HepG2 (cell line): ENCODE measurements around the gene KIRREL3. TPM values are rescaled to one million over a fixed set of nuclear protein-coding genes. Genes with fewer than 3 reads are reported as not detected.

Experiments
- ATAC-seq: fragments of 200-7000 bp; cut with Tn5 transposase; 3 replicates; pipeline ENCODE4 v1.9.1; 2020; ENCODE audit warnings: mild to moderate bottlenecking, moderate library complexity
- BruUV-seq: library from RNA; stranded (reverse); fragments of 400-500 nt; replicated peaks from 2 replicates; lab custom pipeline; 2021; lab: Mats Ljungman, UMichigan
- CTCF ChIA-PET: fragments of 300-600 bp; formaldehyde crosslinking; extraction: SDS; loops from one replicate; lab custom pipeline; 2021; ENCODE audit warnings: low total read pairs, inconsistent platforms, low intra/inter-chr PET ratio; lab: Yijun Ruan, JAX
- POLR2A ChIA-PET: fragments of 350-600 bp; sonication (Branson Sonifier 250); formaldehyde crosslinking; loops from one replicate; lab custom pipeline; 2020; ENCODE audit warnings: antibody characterized with exemption, inconsistent platforms; lab: Yijun Ruan, JAX
- DNase-seq: peaks from one replicate; pipeline ENCODE4 v3.0.0-alpha.2; 2015; ENCODE audit warnings: low spot score
- FAIRE-seq: peaks from 3 replicates; lab custom pipeline; 2011; peaks lifted over from hg19 to GRCh38; lab: Jason Lieb, UNC
- H2AFZ ChIP-seq: one replicate; pipeline ENCODE4 v1.6.1; 2011; ENCODE audit warnings: low read length, inconsistent platforms
- H3K27ac ChIP-seq: fragments of 300-600 bp; 3 replicates; pipeline ENCODE4 v1.8.0; 2011; ENCODE audit warnings: mixed run types, mild to moderate bottlenecking, mixed read lengths, low read length, inconsistent platforms; ENCODE audit not compliant: insufficient read depth; ENCODE audit errors: extremely low read length
- H3K27me3 ChIP-seq, 2 experiments: fragments of 200-600 bp in 1 of 2; 2 replicates in 1 of 2; 3 replicates in 1 of 2; pipeline versions ENCODE4 v1.6.0 to v1.8.0; 2011; ENCODE audit warnings: low read length in 2 of 2, mild to moderate bottlenecking in 2 of 2, moderate library complexity in 2 of 2, inconsistent platforms in 1 of 2; ENCODE audit not compliant: insufficient read depth in 2 of 2, control insufficient read depth in 1 of 2
- H3K36me3 ChIP-seq, 2 experiments: fragments of 200-600 bp in 1 of 2; replicated peaks in 1 of 2; 2 replicates in 1 of 2; 3 replicates in 1 of 2; pipeline versions ENCODE4 v1.5.1 to v1.8.0; 2011; ENCODE audit warnings: low read length in 2 of 2, inconsistent platforms in 1 of 2; ENCODE audit not compliant: insufficient read depth in 2 of 2, control insufficient read depth in 1 of 2
- H3K4me1 ChIP-seq: 2 replicates; pipeline ENCODE4 v1.5.1; 2012; ENCODE audit warnings: low read length, inconsistent platforms; ENCODE audit not compliant: insufficient read depth
- H3K4me2 ChIP-seq: 2 replicates; pipeline ENCODE4 v1.6.0; 2011; ENCODE audit warnings: low read depth, low read length, inconsistent platforms
- H3K4me3 ChIP-seq, 3 experiments: fragments of 200-600 bp in 1 of 3; sonication (generic), shearing (Covaris generic) in 1 of 3; replicated peaks in 1 of 3; 2 replicates each; pipeline ENCODE4 v1.5.1; 2011 to 2016; ENCODE audit warnings: low read length in 3 of 3, inconsistent platforms in 2 of 3, low read depth in 2 of 3, mild to moderate bottlenecking in 2 of 3, control low read depth in 1 of 3, mixed read lengths in 1 of 3; ENCODE audit not compliant: insufficient read depth in 1 of 3
- H3K79me2 ChIP-seq: one replicate; pipeline ENCODE4 v1.6.1; 2011; ENCODE audit warnings: low read length, inconsistent platforms; ENCODE audit not compliant: insufficient read depth
- H3K9ac ChIP-seq: 2 replicates; pipeline ENCODE4 v1.6.0; 2011; ENCODE audit warnings: mild to moderate bottlenecking, low read depth, low read length, inconsistent platforms; ENCODE audit not compliant: insufficient read depth
- H3K9me3 ChIP-seq: 2 replicates; pipeline ENCODE4 v1.5.1; 2012; ENCODE audit warnings: mild to moderate bottlenecking, low read length
- H4K20me1 ChIP-seq: 2 replicates; pipeline ENCODE4 v1.6.0; 2011; ENCODE audit warnings: inconsistent platforms, mild to moderate bottlenecking, low read length, moderate library complexity; ENCODE audit not compliant: insufficient read depth
- WGBS: methylation state at CpG from one replicate; pipeline ENCODE4 v1.1.6; 2017; ENCODE audit warnings: low lambda C conversion rate; 5-methylcytosine and 5-hydroxymethylcytosine counted together
- in situ Hi-C: cut with HindIII; loops from 2 replicates; pipeline ENCODE4 v1.10.0; 2017; ENCODE audit warnings: low pct_unique_long_range_greater_than_20kb; ENCODE audit not compliant: extremely low pct_ligation_motif_present
- intact Hi-C: fragments of 100-400 bp; cut with micrococcal nuclease; formaldehyde crosslinking; loops from one replicate; pipeline ENCODE4 v1.10.0; 2022; ENCODE audit not compliant: unreplicated experiment
- polyA plus RNA-seq, 8 experiments: library from polyadenylated mRNA; depleted of rRNA in 3 of 8; stranded (reverse) in 7 of 8; unstranded in 1 of 8; fragments of >200 nt; fragmentation: Illumina TruSeq in 4 of 8; extraction: Trizol in 4 of 8; gene quantifications; 2 replicates each; pipeline versions ENCODE4 v1.2.1 to v1.2.3, GENCODE V29; 2011 to 2016; ENCODE audit warnings: low read depth in 4 of 8, missing spikeins in 1 of 8, mixed read lengths in 1 of 8; ENCODE audit not compliant: insufficient read depth in 1 of 8
- total RNA-seq, 5 experiments: library from RNA; depleted of rRNA; stranded (reverse); fragments of >200 nt; fragmentation: Illumina TruSeq; extraction: Trizol; gene quantifications; 2 replicates each; pipeline ENCODE4 v1.2.3, GENCODE V29; 2016; ENCODE audit warnings: low read depth in 1 of 5
- TF ChIP-seq, protein P1 (sequence below): fragments of 450-650 bp; IDR thresholded peaks from 2 replicates; pipeline ENCODE4 v1.6.1; 2016
- TF ChIP-seq, protein P2 (sequence below): sonication (generic); formaldehyde crosslinking; IDR thresholded peaks from 2 replicates; pipeline ENCODE4 v1.5.1; 2020; ENCODE audit warnings: mild to moderate bottlenecking, missing genetic modification reagents, borderline replicate concordance

The KIRREL3 gene
- total and polyA plus RNA-seq, 2 of the 13 experiments (the other 11 are each of a cell fraction or from before 2014, with no cell fraction given), result not detected

GRCh38 chr11:126478466-126478865, 522.1 kb downstream of the KIRREL3 start:
- Histone ChIP-seq H3K4me2 (no peak overlapping the region), H3K27me3 (peaks cover 2 to 33% of the 10 kb centered on the region in 2 experiments; a peak in 3 of 5 replicates), H3K79me2 (no peaks in the 10 kb centered on the region), H3K9me3 (no peaks in the 10 kb centered on the region), H3K9ac (no peak overlapping the region), H3K4me1 (peaks cover 26% of the 10 kb centered on the region), H3K36me3 (no peaks in the 10 kb centered on the region), H4K20me1 (no peaks in the 10 kb centered on the region), H3K4me3 (no peak overlapping the region), H2AFZ (no peak overlapping the region), H3K27ac (no peak overlapping the region)
- in situ Hi-C loops (loop anchor here (10.0 kb wide), 1 partner anchor 174 kb away; the partner anchor contains the start of gene DCPS), intact Hi-C loops (no loop called here)
- BruUV-seq, result no TSS peak
- no peak for ATAC-seq
- 61% methylated on average over 5 of the region's 5 CpGs for WGBS
- FAIRE-seq, result no peak
- ChIA-PET POLR2A (no interaction called here), CTCF (no interaction called here)
- no peak for DNase-seq
- TF ChIP-seq, protein P1, sequence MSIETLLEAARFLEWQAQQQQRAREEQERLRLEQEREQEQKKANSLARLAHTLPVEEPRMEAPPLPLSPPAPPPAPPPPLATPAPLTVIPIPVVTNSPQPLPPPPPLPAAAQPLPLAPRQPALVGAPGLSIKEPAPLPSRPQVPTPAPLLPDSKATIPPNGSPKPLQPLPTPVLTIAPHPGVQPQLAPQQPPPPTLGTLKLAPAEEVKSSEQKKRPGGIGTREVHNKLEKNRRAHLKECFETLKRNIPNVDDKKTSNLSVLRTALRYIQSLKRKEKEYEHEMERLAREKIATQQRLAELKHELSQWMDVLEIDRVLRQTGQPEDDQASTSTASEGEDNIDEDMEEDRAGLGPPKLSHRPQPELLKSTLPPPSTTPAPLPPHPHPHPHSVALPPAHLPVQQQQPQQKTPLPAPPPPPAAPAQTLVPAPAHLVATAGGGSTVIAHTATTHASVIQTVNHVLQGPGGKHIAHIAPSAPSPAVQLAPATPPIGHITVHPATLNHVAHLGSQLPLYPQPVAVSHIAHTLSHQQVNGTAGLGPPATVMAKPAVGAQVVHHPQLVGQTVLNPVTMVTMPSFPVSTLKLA, result peak; percentile 85
- TF ChIP-seq, protein P2, sequence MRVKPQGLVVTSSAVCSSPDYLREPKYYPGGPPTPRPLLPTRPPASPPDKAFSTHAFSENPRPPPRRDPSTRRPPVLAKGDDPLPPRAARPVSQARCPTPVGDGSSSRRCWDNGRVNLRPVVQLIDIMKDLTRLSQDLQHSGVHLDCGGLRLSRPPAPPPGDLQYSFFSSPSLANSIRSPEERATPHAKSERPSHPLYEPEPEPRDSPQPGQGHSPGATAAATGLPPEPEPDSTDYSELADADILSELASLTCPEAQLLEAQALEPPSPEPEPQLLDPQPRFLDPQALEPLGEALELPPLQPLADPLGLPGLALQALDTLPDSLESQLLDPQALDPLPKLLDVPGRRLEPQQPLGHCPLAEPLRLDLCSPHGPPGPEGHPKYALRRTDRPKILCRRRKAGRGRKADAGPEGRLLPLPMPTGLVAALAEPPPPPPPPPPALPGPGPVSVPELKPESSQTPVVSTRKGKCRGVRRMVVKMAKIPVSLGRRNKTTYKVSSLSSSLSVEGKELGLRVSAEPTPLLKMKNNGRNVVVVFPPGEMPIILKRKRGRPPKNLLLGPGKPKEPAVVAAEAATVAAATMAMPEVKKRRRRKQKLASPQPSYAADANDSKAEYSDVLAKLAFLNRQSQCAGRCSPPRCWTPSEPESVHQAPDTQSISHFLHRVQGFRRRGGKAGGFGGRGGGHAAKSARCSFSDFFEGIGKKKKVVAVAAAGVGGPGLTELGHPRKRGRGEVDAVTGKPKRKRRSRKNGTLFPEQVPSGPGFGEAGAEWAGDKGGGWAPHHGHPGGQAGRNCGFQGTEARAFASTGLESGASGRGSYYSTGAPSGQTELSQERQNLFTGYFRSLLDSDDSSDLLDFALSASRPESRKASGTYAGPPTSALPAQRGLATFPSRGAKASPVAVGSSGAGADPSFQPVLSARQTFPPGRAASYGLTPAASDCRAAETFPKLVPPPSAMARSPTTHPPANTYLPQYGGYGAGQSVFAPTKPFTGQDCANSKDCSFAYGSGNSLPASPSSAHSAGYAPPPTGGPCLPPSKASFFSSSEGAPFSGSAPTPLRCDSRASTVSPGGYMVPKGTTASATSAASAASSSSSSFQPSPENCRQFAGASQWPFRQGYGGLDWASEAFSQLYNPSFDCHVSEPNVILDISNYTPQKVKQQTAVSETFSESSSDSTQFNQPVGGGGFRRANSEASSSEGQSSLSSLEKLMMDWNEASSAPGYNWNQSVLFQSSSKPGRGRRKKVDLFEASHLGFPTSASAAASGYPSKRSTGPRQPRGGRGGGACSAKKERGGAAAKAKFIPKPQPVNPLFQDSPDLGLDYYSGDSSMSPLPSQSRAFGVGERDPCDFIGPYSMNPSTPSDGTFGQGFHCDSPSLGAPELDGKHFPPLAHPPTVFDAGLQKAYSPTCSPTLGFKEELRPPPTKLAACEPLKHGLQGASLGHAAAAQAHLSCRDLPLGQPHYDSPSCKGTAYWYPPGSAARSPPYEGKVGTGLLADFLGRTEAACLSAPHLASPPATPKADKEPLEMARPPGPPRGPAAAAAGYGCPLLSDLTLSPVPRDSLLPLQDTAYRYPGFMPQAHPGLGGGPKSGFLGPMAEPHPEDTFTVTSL (CRISPR knock-in tag), result no peak
